GM19035 (cell line): ENCODE data around the gene VWA5B1.

Experiments
- ATAC-seq: cut with Tn5 transposase; IDR thresholded peaks from one replicate; pipeline ENCODE4 v1.9.1; 2021; ENCODE audit not compliant: unreplicated experiment

Gene VWA5B1

DNA sequence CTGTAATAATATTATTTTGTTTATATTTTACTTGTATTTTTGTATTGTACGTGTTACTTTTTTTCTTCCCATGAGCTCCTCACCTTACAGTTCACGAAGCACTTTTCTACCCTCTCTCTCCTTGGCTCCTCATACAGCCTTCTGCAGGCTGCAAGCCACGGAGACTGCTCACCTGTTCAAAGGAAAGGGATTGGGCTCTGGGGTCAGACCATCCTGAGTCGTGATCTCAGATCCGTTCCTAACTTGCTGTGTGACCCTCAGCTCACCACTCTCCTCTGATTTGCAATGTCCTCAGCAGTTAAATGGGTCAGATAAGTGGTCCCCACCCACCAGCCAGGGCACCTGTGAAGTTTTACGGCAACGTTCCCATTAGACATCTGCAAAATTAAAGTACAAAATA lies 54.1 kb downstream of the VWA5B1 start:
- no peak for ATAC-seq

DNA sequence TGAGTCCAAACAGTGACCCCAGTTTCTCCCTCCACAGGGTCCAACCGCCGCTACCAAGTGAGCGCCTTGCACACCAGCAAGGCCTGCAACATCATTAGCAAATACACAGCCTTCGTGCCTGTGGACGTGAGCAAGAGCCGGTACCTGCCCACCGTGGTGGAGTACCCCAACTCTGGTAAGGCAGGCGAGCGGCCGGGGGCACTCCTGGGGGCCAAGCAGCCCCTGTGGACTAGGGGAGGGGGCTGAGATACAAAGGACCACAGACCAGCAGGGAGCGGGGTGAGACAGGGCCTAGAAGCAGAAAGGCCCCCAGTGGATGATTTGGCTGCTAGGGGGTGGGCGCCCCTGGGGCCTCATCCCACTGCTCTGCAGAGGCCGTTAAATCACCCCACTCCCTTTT lies 54.7 kb downstream of the VWA5B1 start:
- ATAC-seq, result no peak

DNA sequence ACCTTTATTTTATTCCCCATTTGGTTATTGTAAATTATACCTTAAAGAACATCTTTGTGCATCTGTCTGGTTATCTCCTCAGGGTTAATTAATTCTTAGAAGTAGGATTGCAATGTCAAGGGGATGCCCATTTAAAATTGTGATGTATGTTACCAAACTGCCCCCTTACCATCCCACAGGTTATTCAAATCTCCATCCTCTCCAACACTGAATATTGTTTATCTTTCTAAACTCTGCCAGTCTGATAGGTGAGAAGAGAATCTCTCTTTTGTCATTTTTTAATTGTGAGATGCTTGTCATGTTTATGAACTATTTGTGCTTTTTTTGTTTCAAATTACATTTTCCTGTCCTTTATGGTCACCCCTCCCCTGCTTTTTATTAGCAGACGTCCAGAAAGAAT lies 55.8 kb downstream of the VWA5B1 start:
- ATAC-seq, result no peak

DNA sequence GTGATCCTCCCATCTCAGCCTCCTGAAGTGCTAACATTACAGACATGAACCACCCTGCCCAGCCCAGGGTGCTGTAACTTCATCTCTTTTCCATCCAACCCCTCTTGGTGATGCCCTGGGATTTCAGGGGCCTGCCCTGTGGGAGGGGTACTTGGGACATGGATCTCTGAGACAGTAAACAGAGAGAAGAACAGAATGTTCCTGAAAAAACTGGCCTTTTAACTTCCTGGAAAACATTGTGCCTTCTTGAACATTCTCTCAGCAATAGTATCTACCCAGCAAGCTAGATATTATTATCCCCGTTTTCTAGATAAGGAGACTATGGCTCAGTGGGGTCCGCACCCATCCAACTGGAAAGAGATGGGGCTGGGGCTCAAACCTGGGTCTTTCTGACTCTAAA lies 57.0 kb downstream of the VWA5B1 start:
- ATAC-seq, result no peak

DNA sequence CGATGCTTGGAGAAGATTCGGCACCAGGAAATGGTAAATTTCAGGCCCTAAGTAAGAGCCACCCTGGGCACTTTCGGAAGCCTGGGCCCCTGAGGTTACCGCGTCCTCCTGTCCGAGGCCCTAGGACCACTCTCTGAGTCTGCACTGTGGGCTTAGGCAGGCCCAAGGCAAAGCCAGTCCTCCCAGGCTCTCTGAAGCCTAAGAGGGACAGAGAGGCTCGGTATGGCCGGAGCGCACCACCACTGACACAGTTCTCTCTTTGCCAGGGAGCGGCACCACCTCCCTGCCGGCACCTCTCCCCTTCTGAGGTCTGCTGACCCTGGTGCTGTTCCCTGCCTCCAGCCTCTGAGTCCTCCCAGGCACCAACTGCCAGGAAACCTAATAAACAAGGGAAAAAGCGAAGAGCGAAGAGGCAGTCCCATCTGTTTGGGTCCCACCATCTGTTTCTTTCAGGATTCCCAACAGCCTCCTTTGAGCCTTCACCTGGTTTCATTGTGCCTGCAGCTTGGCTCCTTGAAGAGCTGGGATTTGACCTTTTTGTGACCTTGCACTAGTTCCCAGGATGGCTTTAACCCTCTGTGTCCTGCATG lies 57.7 kb downstream of the VWA5B1 start:
- no peak for ATAC-seq

DNA sequence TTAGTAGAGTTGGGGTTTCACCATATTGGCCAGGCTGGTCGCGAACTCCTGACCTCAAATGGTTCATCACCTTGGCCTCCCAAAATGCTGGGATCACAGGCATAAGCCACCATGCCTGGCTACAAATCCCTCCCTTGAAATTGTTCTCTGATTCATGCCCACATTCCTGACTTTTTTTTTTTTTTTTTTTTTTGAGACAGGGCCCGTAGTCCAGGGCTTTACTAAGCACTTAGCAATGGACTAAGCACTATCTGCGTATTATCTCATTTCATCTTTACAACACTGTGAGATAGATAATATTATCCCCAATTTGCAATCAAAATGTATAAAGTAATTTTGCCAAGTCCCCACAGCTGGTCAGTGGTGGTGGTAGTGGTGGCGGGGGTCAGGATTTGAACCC lies 58.9 kb downstream of the VWA5B1 start:
- no peak for ATAC-seq

DNA sequence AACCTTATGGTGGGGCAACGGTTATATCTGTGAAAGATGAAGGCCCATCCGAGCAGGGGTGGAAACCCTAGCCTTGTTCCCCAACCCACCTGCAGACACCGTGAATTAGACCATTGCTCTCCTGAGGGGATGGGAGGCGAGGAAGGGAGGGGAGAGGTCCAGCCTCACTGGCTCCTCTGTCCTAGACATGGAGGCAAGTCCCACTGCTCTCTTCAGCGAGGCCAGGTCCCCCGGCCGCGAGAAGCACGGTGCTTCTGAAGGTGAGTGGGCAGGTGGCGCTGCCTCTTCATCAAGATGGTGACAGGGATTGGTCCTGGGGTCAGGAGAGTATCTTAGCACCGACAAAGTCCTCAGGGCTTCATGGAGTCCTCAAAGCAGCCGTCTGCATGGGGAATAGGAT lies 59.3 kb downstream of the VWA5B1 start:
- no peak for ATAC-seq

DNA sequence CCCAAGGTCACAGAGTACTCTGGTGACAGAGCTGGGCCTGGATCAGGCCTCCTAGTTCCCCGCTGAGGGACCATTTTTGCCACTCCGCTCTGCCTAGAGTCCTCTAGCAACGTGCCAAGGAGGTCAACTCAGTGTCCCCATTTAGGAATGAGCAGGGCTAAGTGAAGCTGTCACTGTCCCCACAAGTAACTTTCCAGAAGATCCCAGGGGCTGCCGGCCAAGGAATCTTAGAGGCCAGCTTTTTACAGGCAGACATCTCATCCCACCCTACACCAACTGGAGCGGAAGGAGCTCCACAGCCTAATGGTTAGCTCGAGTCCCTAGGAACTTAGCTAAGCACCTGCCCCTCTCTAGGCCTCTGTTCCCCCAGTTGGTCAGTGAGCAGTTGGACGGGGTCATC lies 59.7 kb downstream of the VWA5B1 start:
- ATAC-seq, result no peak

DNA sequence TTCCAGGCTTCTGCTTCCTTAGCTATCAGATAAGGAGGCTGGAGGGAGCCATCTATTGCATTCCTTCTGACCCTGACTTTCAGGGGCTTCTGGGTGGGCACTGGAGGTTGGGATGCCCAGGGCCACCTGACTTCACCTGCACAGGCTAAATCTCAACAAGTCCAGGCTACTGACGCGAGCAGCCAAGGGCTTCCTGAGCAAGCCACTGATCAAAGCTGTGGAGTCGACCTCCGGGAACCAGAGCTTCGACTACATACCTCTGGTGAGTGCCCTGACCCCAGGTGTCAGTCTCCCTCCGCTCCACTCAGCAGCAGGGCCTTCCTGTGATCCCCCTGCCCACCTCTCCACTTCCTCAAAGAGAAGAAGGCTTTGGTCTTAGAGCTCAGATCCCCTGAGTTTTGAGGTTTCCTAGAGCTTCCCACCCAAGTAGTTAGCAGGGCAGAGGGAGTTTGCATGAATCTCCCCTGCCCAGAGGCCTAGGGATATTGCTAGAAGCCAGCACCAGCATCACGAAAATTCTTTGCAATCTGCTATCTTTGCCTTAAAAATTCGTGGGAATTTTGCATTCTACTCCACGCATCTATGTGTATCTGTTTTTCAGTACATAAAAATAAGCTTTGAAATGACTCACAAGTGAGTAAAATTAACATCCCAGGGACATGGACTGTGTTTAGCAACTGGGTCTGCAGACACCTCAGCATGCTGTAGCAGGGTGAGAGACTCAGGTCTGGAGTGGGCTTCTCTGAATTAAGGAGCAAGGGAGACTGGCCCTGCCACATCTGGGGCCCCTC lies 61.4 kb downstream of the VWA5B1 start:
- no peak for ATAC-seq

DNA sequence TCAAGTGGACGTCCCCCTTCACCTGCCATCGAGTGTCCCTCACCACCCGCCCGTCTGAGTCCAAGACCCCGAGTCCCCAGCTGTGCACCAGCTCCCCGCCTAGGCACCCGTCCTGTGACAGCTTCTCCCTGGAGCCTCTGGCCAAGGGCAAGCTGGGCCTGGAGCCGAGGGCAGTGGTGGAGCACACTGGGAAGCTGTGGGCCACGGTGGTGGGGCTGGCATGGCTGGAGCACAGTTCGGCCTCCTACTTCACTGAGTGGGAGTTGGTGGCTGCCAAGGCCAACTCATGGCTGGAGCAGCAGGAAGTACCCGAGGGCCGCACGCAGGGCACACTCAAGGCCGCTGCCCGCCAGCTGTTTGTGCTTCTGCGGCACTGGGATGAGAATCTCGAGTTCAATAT lies 63.2 kb downstream of the VWA5B1 start:
- no peak for ATAC-seq

DNA sequence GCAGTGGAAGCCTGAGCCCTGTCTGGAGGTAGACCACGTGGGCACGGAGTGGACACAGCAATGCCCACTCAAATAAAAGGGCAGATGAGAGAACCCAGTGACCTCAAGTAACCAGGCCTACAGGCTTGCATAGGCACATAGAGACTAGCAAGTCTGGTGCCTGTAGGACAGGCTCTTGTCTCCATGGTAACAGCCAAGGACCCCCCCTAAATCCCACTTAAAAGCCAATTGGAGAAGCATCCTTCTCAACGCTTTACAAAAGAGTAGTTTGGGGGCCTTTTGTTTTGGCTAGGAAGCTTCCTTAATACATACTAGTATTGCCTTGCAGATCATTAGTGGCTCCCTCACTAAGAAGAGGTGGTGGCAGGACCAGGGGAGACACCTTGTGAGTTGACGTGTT lies 63.9 kb downstream of the VWA5B1 start:
- ATAC-seq, result no peak

DNA sequence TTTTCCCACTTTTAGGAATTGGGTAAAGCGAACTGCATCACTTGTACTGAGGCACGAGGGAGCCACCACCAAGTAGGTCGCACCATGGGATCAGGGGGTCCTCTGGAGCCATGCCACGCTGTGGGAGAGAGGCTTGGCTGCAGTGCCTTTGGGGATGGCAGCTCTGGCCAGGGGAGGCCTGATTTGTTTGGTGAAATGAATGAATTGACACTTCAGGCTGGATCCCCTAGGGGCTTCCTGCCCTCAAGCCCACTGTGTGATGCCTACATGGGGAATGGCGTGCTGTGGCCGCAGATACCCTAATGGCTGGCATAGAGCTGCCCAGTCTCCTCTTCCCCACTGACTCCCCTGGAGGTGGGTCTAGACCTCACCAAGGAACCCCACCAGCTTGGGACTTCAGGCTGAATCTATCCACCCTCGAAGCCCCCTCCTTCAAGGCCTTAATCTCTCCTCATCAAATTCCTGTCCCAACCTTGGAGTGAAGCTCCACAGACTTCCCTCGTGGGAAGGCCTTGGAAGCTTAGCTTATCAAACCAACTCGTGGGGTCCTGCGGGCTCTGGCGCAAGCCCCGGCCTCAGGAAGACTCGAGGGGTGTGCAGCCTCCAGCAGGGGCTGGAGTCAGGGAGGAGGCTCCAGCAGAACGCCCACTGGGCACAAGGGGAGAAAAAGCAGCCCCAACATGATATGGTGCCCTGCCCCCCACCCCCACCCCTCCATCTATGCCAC lies 64.6 kb downstream of the VWA5B1 start:
- ATAC-seq, result no peak

DNA sequence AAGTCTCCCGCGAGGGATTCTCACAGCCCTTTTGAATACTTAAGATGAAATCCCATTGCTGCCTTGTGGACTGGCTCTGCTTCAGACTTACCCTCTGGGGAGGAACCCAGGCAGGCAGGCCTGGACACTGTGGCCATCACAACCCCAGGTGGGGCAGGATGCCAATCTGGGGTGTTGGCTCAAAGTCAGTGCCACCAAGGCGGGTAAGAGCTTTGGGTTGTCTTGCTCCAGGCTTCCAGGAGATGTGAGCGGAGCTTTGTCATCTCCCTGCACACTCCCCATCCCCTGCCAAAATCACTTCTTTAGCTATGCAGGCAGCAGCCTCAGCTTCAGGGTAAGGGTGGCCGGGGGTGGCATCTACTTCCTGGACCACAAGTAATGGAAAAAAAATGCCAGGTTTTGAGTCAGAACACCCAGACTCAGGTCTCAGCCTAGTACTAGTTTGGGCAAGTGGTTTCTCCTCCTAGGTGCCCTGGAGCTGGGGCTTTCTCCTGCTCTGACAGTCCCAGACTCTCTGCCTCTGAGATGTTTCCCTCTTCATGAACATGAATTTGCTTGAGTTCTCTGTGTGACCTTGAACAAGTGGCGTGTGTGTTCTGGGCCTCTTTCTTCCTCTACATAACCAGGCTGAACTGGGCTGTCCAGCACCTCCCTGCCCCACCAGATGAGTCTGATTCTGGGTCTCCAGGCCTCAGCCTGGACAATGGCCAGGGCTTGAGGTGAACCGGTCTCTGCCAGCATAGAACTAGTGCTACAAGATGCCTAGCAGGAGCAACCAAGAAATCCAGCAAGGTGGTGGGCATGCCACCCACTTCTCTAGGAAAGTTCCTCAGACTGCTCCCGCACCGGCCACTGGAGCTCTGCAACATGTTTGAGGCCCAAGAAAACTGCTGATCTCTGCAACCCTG lies 65.4 kb downstream of the VWA5B1 start:
- ATAC-seq, result no peak

DNA sequence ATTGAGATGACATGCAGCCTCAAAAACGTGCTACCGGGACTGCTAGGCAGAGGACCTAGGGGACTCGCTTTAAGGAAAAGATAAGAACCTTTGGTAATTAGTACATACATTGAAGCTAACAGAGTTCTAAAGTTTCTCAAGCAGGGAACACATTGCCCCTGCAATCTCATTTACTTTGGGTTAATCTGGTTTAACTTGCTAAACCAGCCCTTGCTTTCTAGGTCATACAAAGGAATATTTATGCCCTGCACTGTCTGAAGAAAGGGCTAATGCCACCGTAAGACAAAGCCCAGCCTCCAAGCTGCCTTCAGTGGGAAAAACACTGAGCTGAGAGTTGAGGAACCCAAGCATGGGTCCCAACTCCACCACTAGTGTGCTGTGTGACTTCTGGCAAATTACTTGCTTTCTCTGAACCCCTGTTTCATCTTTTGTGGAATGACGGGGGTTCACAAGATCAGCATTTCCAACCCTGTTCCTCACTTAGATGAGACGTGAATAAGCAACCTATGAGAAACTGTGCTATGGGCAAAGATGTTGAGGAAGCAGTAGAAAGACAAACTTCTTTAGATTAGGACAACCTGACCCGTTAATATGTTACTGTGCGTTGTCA lies 66.3 kb downstream of the VWA5B1 start:
- no peak for ATAC-seq

DNA sequence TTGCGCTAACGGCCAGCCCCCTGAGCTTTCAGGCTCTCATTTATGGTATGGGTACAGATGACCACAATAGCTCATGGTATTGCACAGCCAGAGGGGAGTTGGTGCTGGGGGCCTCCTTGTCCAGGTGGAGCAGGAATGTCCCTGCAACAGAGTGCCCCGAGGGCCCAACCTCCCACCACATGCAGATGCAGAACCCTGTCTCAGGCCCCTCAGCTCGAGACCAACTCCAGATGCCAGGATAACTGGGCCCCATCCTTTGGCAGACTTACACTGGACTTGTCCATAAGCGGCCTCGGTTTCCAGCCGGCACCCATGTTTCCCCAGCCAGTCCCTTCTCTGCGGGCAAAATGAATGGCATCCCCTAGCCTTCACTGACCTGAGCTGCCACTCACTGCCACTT lies 67.1 kb downstream of the VWA5B1 start:
- ATAC-seq, result no peak

DNA sequence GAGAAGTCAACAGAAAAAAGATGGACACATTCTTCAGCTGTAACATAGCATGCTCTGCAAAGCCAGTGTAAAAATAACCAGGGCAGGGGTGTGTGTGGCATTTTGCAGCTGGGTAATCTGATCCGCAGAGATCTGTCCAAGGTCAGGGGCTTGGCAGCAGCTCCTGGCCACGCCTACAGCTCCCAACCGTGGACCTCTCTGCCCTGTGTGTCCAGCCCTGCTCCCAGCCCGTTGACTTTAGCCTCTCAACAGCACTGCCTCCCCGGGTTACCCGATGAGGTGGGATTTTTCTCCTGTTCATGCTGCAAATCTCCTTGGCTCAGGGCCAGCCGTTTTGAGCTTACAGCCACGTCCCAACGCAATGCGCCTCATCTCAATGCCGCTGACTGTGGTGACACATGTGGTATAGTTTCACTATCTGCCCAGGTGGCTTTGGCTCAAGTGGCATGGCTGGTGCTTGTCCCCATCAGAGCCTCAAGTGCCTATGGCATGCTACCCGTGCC lies 68.1 kb downstream of the VWA5B1 start:
- ATAC-seq, result no peak

DNA sequence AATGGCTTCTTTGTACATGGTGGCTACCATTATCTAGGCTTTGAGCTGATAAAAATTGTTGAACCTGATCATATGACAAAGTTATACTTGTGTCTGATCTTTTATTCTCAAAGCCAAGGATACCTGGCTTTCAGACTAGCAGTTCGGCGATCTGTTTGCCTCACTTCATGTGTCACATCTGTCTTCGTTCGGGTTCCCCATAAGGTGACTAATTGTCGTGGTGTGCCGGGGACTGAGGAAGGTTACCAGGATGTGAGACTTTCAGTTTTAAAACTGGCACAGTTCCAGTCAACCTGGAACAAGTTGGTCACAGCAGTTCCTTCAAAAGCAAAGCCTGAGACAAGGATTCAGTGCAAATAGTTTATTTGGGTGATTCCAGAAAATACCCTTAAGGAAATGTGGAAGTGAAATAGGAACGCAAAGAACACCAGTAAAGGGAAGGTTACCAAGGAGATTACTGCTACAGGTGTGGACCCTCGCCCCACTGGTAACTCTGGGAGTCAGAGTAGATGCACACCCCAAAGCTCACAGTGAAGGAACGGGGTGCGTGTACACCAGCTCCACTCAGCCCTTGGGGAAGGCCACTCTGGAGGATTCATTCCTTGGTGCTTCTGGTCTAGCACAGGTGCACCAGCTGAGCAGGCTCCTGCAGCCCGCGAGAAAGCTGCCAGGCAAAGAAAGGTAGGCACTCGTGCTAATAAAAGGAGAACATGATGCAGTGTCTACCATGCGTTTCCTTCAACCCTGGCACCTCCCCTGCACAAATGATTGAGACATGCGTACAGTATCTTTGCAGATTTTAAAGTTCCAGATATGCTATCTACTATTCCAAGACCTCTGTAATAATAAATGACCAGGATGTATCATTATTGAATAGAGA lies 69.0 kb downstream of the VWA5B1 start:
- no peak for ATAC-seq

DNA sequence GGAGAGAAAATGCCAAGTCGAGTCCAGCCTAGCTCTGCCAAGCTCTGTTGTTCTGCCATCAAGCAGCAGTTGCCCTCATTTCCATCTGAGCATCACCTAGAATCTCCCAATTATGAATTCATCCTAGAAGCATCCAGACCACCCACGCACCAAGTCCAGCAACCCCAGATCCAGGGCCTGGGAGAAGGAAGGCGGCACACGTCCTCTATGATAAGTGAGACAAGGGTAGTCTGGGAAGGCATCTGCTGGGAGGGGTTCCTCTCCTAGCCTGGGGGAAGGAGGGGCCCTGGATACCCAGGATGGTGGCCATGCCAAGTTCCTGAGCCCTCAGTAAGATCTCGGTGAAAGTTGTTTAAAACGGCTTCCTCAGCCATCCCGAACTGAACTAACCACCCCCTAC lies 70.7 kb downstream of the VWA5B1 start:
- no peak for ATAC-seq

DNA sequence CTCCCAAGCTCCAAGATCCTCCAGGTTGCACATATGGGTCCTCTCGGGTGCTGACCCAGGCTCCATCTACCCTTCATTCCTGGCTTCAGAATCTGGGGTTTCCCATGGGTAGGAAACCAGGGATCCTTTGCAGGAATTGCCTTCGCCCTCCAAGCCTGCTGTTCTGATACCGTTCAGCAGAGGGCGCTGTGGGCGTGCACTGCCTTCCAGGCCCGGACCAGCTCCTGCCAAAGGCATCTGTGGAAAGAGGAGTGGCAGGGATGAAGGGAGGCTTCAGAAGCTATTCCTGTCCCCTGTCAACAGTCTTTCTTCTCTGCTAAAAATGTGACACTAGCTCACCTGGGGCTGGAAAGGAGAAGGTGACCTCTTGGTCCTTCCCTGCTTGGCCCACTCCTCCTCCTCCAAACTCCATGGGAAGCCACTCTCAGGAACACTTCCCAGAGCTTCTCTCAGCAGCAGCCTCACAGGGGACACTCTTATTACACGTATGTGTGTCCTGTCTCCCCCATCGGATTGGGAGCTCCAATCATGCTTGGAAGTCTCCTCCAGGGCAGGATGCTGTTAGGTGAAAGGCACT lies 71.2 kb downstream of the VWA5B1 start:
- no peak for ATAC-seq
